Endothelial cell of umbilical vein (primary cell): Measurements from ENCODE around the gene KIRREL1.
"Not testable (repeated sequence)": the region's sequence is repeated elsewhere in the genome, so short reads cannot be mapped to it uniquely, and the experiment has no call there.

Source experiments
- EZH2 ChIP-seq: IDR thresholded peaks from 2 replicates; pipeline ENCODE4 v1.6.1; 2012; ENCODE audit warnings: borderline replicate concordance, low read depth, mild to moderate bottlenecking, moderate library complexity, low read length, inconsistent platforms; ENCODE audit not compliant: severe bottlenecking
- POLR2AphosphoS5 ChIP-seq: IDR thresholded peaks from 2 replicates; pipeline ENCODE4 v1.6.1; 2012; ENCODE audit warnings: low read depth, mild to moderate bottlenecking, control low read depth, low read length, moderate library complexity; ENCODE audit not compliant: insufficient read depth

- not testable (repeated sequence) for TF ChIP-seq EZH2, POLR2AphosphoS5
Observed at GRCh38 chr1:158128531-158128930, 135.1 kb downstream of the KIRREL1 start.
